ENCODE measurements around the gene SPATA31C2.
"Not testable (repeated sequence)": the region's sequence is repeated elsewhere in the genome, so short reads cannot be mapped to it uniquely, and the experiment has no call there.

Gene SPATA31C2

GRCh38 chr9:88129556-88129955 is 8.7 kb downstream of the SPATA31C2 start:
- H3K27ac ChIP-seq, H3K4me3 ChIP-seq: not testable (repeated sequence)

- not testable (repeated sequence) for H3K4me3 ChIP-seq, H3K27ac ChIP-seq
These were observed 10.5 kb downstream of the SPATA31C2 start for GRCh38 chr9:88127700-88128300.

GRCh38 chr9:88123413-88123812 is 14.9 kb downstream of the SPATA31C2 start:
- H3K4me3 ChIP-seq, H3K27ac ChIP-seq: not testable (repeated sequence)

GRCh38 chr9:88118121-88118520 is 20.2 kb downstream of the SPATA31C2 start:
- H3K4me3 ChIP-seq, H3K27ac ChIP-seq: not testable (repeated sequence)

GRCh38 chr9:88114968-88115612 is 23.2 kb downstream of the SPATA31C2 start:
- not testable (repeated sequence) for H3K27ac ChIP-seq, H3K4me3 ChIP-seq

DNA sequence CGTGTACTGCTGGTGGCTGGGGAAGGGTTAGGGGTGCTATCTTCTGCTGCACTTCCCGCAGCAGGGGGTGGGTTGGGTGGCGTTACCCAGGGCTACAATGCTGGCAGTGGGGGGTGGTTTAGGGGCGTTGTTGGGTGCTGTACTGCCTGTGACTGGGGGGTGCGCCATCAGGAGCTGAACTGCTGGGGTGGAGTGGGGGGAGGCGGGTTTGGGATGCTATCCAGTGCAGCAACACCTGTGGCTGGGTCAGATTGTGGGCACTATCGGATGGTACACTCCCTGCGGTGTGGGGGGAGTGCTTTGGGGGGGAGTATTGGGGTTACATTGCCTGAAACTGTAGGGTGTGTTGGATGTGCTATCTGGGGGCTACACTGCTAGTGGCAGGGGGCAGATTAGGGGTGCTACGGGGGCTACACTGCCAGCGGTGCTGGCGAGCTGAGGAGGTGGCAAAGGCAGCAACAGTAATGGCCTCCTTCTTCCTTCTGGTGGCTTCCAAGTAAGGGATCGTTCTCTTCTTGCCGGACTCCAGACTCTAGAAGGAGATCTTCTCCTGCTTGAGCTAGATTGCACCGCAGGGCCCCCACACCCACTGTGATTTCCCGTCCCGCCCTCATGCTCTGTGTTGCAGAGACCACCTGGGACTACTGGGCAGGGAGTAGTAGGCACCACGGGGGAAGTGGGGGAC is 23.9 kb downstream of the SPATA31C2 start:
- H3K4me3 ChIP-seq, H3K27ac ChIP-seq: not testable (repeated sequence)

GRCh38 chr9:88113156-88114130 is 24.8 kb downstream of the SPATA31C2 start:
- not testable (repeated sequence) for H3K4me3 ChIP-seq, H3K27ac ChIP-seq

DNA sequence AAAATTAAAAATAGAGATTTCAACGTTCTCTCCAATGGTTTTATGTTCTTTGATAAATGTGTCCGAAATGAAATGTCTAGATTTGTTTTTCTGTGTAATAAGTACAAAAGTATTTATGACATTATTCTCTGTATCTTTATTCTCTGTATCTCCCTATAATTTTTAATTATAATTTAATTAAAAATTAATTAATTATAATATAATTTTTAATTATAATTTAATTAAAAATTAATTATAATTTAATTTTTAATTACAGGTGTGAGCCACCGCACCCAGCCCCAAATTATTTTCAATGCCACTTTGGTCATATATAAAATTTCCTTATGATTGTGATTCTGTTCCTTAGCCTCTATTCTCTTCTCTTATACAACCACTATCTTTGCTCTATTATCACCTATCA is 28.2 kb downstream of the SPATA31C2 start:
- H3K4me3 ChIP-seq = no peak overlapping the region

GRCh38 chr9:88108779-88109178 is 29.5 kb downstream of the SPATA31C2 start:
- no peak overlapping the region for H3K27ac ChIP-seq
- no peak overlapping the region for H3K4me3 ChIP-seq

More for the DNA sequence above, 28.2 kb downstream of the SPATA31C2 start:
- no peak overlapping the region for H3K27ac ChIP-seq

DNA sequence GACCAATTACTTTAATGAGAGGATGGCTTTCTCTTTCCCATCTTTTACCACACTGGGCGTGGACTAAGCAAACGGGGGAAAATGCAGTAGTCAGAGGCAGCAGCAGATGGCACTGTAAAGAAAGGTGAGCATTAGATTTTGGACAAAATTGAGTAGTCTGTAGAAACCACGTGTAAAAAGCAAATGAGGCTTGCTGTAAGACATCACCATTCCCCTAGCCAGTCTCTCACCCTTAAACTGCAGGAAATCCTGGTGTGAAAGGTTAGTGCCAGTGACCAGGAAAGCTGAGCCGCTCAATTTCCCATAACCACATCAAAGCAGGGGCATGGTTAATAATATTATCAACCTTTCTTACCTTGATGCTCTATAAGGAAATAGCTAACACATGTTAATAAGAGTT is 31.8 kb downstream of the SPATA31C2 start:
- no peak overlapping the region for H3K27ac ChIP-seq
- H3K4me3 ChIP-seq = no peak overlapping the region

DNA sequence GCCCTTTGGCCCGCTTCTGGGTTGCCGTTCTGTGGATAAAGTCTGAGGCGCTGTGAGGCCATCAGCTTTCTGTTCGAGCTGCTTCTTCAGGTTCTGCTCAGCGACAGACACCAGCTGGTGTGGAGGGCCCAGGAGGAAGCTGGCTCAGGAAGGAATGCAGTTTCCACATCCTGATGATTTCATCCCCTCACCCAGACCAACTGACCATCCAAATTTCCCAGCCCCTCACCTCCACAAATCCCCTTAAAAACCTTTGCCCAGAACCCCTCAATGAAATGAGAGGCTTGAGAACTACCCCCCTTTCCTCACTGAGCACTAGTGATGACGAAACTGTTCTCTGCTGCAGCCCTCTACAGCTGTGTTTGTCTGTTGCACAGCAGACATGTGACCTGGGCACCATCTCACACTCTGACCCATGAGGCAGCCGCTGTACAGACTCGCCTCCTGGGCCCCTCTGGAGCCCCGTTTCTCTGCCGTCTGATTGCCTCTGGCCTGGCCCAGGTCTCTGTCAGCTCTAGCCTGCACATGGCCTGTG is 45.4 kb downstream of the SPATA31C2 start:
- Histone ChIP-seq H3K4me3 (no peak overlapping the region), H3K27ac (no peak overlapping the region)

GRCh38 chr9:88090151-88090581 is 48.1 kb downstream of the SPATA31C2 start:
- no peak overlapping the region for H3K27ac ChIP-seq
- no peak overlapping the region for H3K4me3 ChIP-seq

- H3K4me3 ChIP-seq = no peak overlapping the region
- no peak overlapping the region for H3K27ac ChIP-seq
These were observed 50.4 kb downstream of the SPATA31C2 start for GRCh38 chr9:88087906-88088305.

GRCh38 chr9:88085476-88085875 is 52.8 kb downstream of the SPATA31C2 start:
- no peak overlapping the region for H3K4me3 ChIP-seq
- H3K27ac ChIP-seq = no peak overlapping the region

GRCh38 chr9:88084357-88085183 is 53.7 kb downstream of the SPATA31C2 start:
- Histone ChIP-seq H3K4me3 (no peak overlapping the region), H3K27ac (no peak overlapping the region)
